HG02759 (cell line): ENCODE data around the gene GRK6.

Experiments
- ATAC-seq: cut with Tn5 transposase; IDR thresholded peaks from one replicate; pipeline ENCODE4 v1.9.1; 2021; ENCODE audit warnings: mild to moderate bottlenecking, moderate library complexity; ENCODE audit not compliant: unreplicated experiment

Gene GRK6

DNA sequence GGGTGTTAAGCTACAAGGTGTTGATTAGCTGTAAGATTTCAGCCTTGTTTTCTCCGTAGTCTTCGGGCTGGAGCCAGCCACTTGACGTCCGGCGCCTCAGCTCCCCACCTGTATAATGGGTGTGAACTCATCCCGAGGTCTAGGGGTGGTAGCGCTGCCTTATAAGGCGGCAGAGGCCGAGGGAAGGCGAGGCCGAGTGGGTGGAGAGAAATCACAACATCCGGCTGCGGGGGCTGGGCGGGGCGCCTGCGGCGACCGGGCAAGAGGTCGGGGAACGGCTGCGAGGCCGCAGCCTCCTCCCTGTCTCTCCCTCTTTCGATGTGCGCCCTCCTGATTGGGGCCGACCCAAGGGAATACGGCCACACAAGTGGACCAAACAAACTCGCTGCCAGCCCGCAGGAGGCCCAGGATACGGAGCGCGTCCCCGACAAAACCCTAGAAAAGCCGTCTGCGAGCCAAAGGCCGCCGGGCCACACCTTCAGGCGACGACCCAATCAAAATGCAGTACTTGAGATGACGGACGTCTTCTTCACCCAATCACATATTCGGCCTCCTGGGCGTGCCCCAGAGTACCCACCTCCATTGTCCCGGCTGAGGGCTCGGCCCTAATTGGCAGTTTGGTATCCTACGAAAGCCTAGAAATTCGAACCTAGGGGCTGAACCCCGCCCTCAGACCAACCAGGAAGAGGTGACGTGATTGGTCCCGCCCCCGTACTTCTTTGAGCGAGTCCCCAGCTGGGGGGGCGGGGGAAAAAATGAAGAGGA is 493 bp upstream of the GRK6 start:
- ATAC-seq, result peak; percentile 78

DNA sequence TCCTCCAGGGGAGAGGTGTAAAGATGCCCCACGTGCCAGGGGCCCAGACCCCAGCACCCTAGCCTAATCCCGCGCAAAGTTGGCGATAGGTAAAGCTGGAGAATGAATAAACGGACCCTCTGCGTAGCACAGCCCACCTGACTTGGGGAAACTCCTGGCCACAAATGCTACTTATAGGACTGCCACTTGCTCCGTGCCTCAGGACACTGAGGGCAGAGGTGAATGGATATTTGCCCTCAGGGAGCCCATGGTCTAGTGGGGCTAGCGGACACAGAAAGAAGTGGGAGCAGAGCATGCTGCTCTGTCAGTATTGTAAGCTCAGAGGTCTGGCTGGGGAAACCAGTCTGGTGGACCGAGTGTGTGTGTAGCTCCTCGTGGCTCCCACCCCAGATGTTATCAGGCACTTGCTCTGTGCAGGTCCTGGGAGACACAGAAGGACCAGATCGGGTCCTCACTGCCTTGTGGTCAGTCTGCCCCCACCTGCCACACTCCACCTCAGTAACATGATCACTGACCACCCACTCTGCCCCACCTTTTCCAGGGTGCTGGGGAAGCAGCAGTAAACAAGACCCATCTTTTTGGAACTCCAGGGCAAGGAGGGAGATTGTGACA is 841 bp downstream of the GRK6 start:
- no peak for ATAC-seq

DNA sequence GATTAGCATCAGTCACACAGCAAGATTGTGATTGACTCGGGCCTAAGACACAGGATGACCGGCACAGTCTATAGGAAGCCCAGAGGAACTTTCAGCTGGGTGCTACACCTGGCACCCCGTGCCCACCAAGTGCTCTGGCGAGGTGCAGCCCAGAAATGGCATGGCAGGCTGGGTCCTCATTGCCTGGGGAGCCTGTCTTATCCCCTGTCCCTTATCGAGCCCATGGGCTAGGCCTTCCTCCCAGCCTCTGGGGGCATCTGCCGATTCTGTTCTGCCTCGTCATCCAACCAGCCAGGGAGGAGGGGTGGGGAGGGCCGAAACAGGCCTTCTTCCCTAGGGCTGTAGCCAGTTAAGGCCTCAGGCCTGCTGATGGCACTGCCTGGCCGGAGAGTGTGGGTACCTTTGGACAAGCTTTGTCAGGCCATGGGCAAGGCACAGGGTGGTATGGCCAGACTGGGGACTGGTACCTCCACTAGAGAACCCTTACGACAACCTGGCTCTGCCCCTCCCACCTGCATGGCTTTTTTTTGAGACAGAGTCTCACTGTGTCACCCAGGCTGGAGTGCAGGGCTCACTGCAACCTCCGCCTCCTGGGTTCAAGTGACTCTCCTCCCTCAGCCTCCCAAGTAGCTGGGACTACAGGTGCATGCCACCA is 1.6 kb downstream of the GRK6 start:
- ATAC-seq, result no peak

DNA sequence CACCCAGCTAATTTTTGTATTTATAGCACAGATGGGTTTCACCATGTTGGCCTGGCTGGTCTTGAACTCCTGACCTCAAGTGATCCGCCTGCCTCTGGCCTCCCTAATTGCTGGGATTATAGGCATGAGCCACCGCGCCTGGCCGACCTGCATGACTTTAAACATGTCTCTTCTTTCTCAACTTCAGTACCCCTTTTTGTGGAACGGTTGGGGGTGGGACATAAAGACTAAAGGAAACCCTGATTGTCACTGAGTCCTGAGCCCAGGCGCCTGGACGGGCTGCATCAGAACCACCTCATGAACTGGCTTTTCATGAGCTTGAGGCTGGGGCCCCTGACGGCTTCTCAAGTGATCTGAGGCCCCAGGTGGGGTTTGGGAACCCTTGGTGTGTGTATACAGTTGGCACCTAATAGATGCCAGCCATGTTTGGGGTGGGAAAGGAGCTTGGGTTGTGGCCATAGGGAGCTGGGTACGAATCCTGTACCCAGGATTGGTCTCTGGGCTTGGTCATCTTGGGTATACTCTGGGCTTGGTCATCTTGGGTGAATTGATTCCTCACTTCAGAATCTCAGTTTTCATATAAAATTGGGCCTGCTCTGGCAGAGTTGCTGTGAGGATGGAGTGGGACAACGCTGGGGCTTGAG is 2.2 kb downstream of the GRK6 start:
- no peak for ATAC-seq

DNA sequence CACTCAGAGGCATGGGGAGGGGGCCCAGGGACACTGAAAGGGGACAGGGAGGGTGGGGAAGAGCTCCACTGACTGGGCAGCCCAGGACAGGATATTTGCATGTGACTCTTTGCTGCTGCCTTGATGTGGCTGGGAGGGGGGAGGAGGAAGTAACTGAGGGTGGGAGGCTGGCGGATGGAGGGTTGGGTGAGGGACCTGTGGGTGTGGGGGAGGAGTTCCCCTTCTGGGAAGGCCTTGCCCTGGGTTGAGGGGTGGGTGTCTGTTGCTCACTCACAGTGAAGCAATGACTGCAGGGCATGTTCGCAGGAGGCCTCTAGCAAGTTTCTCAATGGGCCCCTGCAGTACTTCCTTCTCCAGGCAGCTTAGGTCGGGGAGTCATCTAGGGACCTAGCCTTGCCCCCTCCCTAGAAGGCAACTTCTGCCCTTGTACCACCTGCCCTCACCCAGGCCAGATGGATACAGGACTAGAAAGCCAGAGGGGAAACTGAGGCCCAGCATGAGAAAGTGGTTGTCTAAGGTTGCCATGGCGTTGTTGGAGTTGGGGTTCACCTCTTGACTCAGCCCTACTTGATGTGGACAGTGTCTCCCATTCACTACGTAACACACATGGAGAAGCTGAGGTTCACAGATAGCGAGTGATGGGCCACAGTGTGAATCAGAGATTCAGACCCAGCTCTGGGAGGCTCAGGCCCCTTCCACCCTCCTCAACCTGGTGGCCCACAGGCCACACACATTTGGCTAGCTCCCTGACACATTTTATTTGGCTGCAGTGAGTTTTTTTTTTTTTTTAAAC is 3.0 kb downstream of the GRK6 start:
- no peak for ATAC-seq

DNA sequence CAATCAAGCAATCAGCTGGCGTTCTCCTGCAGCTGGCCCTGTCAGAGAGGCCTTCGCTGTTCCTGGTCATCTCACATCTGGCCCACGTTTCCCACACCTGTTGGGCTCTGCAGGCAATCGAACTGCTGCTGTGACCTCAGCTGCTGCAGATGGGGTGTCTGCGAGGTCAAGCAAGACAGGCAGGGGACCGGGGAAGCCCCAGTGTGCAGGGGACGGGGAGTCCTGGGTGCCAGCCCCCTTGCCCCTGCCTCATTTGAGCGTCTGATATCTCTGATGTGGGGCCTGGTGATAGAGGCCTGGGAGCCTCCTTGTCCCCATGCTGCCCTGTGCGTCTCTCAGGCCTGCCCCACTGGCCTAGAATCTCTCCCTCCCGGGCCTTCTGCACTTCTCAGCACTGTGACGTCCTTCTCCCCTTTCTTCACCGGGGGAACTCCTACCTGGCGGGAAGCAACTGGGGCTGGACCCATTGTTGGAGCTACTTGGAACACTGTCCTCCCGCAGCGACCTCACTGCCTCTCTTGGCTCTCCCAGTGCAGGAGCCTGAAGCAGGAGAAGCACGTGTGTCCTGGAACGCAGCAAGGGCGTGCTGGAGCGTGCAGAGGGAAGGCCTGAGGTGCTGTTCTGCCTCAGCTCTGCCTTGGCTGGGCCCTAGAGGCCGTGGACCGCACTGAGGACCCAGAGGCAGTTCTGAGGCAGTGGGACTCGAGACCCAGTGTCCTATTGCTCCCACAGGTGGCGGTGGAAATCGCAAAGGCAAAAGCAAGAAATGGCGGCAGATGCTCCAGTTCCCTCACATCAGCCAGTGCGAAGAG is 3.9 kb downstream of the GRK6 start:
- ATAC-seq, result no peak

DNA sequence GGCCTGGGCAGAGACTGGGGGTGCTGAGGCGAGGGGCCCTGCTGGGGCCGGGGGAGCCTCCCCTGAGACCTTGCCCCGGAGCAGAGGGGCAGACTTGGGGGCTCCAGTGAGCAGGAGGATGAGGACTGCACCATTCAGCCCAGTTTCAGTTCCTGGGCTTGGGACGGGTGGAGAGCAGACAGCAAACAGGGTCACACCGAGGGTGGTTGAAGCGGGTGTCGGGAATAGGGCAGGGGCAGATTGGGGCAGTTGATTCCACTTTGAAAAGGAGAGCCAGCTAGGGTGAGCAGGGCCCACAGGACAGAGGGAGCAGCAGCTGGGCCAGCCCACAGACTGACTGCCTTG is 4.5 kb downstream of the GRK6 start:
- ATAC-seq, result no peak

DNA sequence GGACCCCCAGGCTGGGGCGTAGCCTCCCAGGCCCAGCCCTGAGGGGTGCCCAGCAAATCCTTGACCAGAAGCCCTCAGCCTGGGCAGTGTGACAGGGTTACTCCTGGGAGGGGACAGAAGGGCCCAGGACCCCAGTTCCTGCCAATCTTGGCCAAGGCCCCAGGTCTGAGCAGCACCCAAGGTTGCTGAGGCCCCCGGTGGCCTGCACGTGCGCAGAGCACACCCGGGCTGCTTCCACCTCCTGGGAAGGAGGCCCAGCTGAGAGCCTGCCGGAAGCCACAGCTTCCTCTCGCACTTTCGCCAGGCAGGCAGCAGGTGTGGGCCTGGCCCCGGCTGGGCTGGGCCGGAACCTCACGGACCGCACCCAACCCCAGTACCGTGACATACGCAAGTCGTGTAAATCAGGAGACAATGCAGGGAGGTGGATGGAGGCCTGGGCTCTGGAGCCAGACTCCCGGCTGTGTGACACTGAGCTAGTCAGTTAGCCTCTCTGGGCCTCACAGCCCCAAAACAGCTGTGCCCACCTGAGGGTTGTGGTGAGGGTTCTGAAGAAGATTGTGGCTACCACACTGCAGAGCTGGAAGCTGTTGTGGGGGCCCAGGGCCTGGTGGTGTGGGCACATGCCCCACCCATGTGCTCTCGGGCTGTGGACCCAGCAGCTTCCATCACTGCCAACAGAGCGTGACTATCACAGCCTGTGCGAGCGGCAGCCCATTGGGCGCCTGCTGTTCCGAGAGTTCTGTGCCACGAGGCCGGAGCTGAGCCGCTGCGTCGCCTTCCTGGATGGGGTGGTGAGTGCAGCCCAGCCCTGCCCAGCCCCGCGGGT is 5.1 kb downstream of the GRK6 start:
- peak; percentile 56 for ATAC-seq

DNA sequence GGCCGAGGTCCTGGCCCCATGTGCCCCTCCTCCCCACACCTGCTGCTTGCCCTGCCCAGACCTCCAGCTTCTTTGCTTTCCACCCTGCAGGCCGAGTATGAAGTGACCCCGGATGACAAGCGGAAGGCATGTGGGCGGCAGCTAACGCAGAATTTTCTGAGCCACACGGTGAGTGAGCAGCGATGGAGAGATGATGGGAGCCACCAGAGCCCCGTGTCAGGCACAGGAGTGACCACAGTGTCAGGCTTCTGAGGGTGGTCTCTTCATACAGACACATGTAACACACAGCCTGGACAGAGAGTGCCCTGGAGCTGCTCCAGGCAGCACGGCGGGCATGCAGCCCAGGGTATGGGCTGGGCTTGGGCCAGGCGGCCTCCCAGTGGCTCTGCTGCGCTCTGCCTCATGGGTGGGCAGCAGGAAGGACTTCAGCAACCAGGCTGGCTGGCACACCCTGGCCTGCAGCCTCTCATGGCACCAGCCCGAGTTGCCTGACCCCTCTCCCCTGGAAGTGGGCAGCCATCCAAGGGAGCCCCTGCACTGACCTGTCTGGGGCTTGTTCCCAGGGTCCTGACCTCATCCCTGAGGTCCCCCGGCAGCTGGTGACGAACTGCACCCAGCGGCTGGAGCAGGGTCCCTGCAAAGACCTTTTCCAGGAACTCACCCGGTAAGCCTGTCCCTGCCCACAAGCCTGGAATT is 5.8 kb downstream of the GRK6 start:
- ATAC-seq, result no peak

DNA sequence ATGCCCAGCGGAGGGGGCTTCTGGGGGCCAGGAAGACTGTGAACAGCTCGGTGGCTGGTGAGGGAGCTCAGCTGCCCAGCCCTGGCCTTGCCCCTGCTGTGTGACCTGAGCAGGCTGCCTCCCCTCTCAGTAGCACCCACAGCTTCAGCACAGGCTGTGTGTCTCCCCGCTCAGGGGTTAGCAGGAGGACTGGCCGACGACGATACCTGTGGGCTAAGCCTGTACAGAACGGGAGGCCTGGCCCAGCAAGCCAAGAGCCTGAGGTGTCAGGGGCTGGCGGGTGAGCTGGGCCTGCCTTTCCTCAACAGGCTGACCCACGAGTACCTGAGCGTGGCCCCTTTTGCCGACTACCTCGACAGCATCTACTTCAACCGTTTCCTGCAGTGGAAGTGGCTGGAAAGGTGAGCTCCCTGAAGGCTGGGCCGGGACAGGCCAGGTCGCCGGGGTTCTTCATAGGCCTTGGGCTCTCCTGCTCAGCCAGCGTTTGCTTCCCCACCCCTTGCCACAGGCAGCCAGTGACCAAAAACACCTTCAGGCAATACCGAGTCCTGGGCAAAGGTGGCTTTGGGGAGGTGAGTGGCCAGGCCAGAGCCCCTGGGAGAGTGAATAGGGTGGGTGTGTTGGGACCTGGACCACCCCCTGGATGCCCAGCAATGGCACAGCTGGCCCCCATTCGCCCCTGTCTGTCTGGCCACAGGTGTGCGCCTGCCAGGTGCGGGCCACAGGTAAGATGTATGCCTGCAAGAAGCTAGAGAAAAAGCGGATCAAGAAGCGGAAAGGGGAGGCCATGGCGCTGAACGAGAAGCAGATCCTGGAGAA is 6.6 kb downstream of the GRK6 start:
- ATAC-seq, result no peak

DNA sequence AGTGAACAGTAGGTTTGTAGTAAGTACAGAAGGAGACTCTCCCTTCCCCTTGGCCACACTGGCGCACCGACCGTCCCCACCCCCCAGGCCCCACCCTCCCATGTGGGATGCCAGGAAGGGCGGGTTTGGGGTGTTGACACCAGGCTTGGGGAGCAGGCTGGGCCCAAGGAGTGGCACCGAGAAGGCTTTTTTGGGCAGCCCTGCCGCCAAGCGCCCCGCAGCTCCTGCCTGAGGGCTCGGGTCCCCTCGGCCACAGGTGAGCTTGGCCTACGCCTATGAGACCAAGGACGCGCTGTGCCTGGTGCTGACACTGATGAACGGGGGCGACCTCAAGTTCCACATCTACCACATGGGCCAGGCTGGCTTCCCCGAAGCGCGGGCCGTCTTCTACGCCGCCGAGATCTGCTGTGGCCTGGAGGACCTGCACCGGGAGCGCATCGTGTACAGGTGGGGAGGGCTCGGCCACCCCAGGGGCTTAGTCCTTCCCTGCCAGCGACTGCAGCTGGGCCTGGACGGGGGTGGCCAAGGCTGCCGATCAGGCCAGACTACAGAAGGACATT is 7.3 kb downstream of the GRK6 start:
- ATAC-seq, result no peak

DNA sequence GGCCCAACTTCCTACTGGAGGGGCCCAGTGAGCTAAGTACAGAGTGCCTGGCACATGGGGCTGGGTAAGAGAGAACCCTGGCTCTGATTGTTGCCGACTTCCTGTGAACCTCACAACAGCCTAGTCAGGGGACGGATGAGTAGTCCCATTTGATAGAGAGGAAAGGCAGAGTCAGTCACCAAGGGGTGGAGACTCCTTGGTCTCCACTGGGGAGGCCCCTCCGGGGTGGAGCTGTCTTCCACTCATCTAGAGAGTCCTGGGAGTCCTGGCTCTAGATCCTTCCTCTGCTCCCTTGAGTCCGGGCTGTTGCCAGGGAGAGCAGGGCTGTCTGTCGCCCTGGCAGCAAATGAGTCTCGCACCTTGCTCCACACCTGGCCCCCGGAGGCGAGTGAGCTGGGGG is 8.0 kb downstream of the GRK6 start:
- ATAC-seq, result no peak

DNA sequence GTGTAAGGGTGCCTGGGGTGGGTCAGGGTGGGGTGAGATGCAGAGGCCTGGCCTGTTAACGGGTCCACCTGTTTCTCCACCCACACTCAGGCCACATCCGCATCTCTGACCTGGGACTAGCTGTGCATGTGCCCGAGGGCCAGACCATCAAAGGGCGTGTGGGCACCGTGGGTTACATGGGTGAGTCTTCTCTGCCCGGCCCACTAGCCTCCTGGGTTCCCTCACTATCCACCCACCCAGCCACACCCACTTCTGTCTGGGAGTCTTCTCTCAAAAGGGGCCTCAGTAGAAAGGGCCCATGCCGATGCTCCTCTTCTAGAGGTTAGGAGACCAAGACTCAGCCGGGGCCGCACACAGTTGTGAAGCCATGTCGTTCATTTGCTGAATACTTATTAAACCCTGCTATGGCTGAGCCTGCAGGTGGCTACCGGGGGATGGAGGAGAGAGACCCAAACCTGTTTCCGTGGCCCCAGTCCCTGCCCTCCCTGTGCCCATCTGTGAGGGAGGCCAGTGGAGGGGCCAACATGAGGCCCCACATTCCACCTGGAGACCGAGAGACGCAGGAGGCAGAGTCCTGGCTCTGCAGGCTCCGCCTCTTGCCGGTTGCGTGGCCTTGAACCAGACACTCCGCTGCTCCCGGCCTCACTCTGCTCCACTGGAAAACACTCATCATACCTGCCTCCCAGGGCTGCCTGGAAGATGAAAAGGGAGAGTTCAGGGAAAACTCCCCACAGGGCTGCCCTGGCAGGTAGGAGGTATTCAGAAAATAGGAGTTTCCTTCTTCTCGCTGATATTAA is 8.7 kb downstream of the GRK6 start:
- ATAC-seq, result no peak

DNA sequence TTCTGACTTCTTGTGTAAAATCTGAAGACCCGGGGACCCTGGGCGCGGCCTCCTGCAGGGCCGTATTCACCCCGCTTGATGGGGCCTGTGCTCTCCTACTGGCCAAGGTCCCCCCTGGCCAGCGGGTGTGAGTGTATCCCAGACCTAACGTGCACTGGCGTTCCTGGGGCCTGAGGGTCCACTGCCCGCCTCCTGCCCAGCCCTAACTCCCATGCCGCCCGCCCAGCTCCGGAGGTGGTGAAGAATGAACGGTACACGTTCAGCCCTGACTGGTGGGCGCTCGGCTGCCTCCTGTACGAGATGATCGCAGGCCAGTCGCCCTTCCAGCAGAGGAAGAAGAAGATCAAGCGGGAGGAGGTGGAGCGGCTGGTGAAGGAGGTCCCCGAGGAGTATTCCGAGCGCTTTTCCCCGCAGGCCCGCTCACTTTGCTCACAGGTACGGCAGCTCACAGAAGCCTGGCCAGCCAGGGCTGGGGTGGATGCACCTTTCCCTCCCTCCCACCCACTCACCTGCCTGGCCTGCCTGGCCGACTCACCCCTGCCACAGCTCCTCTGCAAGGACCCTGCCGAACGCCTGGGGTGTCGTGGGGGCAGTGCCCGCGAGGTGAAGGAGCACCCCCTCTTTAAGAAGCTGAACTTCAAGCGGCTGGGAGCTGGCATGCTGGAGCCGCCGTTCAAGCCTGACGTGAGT is 9.5 kb downstream of the GRK6 start:
- no peak for ATAC-seq

DNA sequence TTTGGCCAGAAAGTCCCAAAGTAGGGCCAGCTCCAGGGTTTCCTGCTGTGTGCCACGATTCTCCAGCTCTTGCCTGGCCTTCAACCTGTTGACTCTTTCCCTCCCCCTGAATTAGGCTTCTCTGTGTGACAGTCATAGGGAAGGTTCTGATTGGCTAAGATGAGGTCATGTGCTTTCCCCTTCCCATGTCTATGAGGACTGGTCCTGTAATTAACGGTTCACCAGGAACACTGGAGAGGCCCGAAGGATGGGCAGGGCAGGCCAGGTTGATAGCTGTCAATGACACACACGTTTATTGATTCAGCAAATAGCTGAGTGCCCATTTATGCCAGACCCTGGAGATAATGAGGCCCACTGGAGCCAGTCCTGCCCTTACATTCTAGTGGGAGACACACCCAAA is 11.1 kb downstream of the GRK6 start:
- no peak for ATAC-seq

DNA sequence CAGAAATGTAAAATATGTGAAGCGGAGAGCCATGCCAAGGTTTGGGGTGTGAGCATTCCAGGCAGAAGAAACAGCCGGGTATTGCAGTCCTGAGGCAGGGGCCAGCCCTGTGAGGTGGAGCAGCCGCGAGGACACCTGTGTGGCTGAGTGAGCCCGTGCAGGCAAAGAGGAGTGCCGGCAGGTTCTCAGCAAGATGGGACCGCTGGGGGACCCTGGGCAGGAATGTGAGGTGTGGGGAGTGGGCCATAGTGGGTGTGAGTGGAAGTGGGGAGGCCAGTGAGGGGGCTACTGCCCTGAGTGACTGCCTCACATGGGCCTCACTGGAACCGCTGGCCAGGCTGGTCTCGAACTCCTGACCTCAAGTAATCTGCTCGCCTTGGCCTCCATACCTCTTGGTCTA is 12.0 kb downstream of the GRK6 start:
- ATAC-seq, result no peak
